Ectodermal cell (in vitro differentiated cells): Measurements from ENCODE around the gene C2CD2.

Experiments used
- H3K27ac ChIP-seq: 2 replicates; pipeline ENCODE4 v1.7.0; 2013; ENCODE audit warnings: mild to moderate bottlenecking, low read depth, low read length; ENCODE audit not compliant: insufficient read depth, poor library complexity, severe bottlenecking
- H3K27me3 ChIP-seq: 2 replicates; pipeline ENCODE4 v1.7.0; 2013; ENCODE audit warnings: mild to moderate bottlenecking, low read length; ENCODE audit not compliant: insufficient read depth, control insufficient read depth, poor library complexity, severe bottlenecking
- H3K36me3 ChIP-seq: one replicate; pipeline ENCODE4 v1.7.0; 2013; ENCODE audit warnings: low read length; ENCODE audit not compliant: control insufficient read depth, insufficient read depth
- H3K4me1 ChIP-seq: one replicate; pipeline ENCODE4 v1.7.0; 2013; ENCODE audit warnings: low read length; ENCODE audit not compliant: control insufficient read depth, insufficient read depth
- H3K4me3 ChIP-seq: 2 replicates; pipeline ENCODE4 v1.7.0; 2013; ENCODE audit warnings: low read depth, low read length, control low read depth; ENCODE audit not compliant: insufficient read depth
- H3K9me3 ChIP-seq: 2 replicates; pipeline ENCODE4 v1.7.0; 2013; ENCODE audit warnings: mild to moderate bottlenecking, low read length, moderate library complexity; ENCODE audit not compliant: control insufficient read depth
- WGBS, 2 experiments: methylation state at CpG; one replicate each; pipeline ENCODE4 v1.1.7; 2013; ENCODE audit warnings: missing lambda C conversion rate in 2 of 2; 5-methylcytosine and 5-hydroxymethylcytosine counted together

The C2CD2 gene

GRCh38 chr21:41871293-41872030 is 82.4 kb downstream of the C2CD2 start:
- Histone ChIP-seq H3K27ac (no peak overlapping the region), H3K36me3 (no peaks in the 10 kb centered on the region), H3K4me3 (no peak overlapping the region), H3K27me3 (no peaks in the 10 kb centered on the region), H3K4me1 (peaks cover 10% of the 10 kb centered on the region), H3K9me3 (no peaks in the 10 kb centered on the region)
- WGBS, 2 experiments = 85 to 87% methylated on average over 14 of the region's 15 CpGs

- H3K9me3 ChIP-seq = no peaks in the 10 kb centered on the region
- H3K36me3 ChIP-seq = no peaks in the 10 kb centered on the region
- H3K27ac ChIP-seq = no peak overlapping the region
- no peaks in the 10 kb centered on the region for H3K27me3 ChIP-seq
- H3K4me3 ChIP-seq = no peak overlapping the region
- peaks cover 10% of the 10 kb centered on the region for H3K4me1 ChIP-seq
- WGBS, 2 experiments = 90 to 94% methylated on average over 9 of the region's 9 CpGs
These were observed 84.0 kb downstream of the C2CD2 start for GRCh38 chr21:41869771-41870170.

DNA sequence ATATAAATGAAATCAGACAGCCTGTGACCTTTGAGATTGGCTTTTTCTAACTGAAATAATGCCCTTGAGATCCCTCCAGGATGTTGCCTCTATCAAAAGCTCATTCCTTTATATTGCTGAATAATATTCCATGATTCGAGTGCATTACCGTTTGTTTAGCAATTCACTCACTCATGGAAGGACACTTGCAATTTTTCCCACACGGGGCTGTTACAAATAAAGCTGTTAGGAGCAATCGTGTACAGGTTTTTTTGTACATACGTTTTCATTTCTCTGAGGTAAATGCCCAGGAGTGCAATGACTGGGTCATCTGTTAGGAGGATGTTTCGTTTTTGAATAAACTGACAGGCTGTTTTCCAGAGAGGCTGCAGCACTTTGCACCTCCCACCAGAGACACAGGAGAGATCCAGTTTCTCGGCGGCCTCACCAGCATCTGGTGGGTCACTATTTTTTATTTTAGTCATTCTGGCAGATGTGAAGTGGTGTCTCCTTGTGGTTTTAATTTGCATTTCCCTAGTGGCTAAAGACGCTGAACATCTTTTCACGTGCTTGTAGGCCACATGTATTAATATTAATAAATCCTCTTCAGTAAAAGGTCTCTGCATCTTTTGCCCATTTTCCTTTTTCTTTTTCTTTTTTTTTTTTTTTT is 85.6 kb downstream of the C2CD2 start:
- Histone ChIP-seq H3K27ac (no peak overlapping the region), H3K4me3 (no peak overlapping the region), H3K9me3 (no peaks in the 10 kb centered on the region), H3K36me3 (no peaks in the 10 kb centered on the region), H3K27me3 (no peaks in the 10 kb centered on the region), H3K4me1 (peaks cover 10% of the 10 kb centered on the region)
- WGBS, 2 experiments = 91 to 96% methylated on average over 8 to 10 of the region's 10 CpGs

DNA sequence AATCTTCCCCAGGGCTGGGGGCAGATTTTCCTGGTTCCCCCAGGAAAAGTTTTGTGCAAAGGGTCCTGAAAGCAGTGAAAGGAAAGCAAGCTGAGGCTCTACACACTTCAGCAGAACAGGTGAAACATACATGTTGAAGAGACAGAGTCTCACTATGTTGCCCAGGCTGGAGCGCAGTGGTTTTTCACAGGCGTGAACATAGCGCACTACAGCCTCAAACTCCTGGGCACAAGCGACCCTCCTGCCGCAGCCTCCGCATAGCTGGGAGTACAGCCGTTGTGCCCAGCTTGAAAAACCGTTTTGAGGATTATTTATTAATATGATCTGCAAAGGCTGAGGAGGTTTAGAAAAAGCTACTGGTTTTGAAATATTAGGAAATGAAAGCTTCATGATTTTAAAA is 86.5 kb downstream of the C2CD2 start:
- Histone ChIP-seq H3K4me3 (no peak overlapping the region), H3K36me3 (no peaks in the 10 kb centered on the region), H3K4me1 (peaks cover 10% of the 10 kb centered on the region), H3K27ac (no peak overlapping the region), H3K9me3 (no peaks in the 10 kb centered on the region), H3K27me3 (no peaks in the 10 kb centered on the region)
- WGBS, 2 experiments = 95 to 97% methylated on average over 8 of the region's 8 CpGs

DNA sequence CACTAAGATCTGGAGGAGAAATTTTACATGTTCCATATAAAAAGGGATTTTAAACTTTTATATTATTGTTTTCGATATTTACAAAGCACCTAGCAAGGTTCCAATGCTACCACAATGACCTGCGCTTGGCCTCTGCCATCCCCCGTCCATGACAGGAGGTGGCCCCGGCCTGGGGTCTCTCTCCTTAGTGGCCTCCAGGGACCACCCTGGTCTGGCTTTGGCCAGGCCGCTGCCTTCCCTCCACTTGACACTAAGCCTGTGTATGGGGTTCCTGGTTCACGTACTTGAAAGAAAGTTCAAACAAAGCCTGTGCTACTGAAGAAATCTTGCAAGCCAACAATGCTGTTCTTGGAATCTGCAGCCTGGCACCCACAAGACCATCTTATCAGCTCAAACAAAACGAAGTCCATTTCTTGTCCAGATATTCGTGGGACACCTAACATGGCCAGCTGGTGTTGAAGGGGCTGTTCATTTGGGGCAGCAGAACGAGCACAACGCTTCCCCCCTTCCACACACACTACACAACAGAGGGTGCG is 87.5 kb downstream of the C2CD2 start:
- H3K27ac ChIP-seq = no peak overlapping the region
- peaks cover 3% of the 10 kb centered on the region for H3K4me1 ChIP-seq
- no peaks in the 10 kb centered on the region for H3K27me3 ChIP-seq
- H3K9me3 ChIP-seq = no peaks in the 10 kb centered on the region
- WGBS, 2 experiments = 78% methylated on average over 11 of the region's 11 CpGs
- H3K4me3 ChIP-seq = no peak overlapping the region
- H3K36me3 ChIP-seq = no peaks in the 10 kb centered on the region

- H3K27me3 ChIP-seq = no peaks in the 10 kb centered on the region
- 82 to 84% methylated on average over 15 of the region's 15 CpGs for WGBS, 2 experiments
- H3K36me3 ChIP-seq = no peaks in the 10 kb centered on the region
- no peaks in the 10 kb centered on the region for H3K9me3 ChIP-seq
- no peak overlapping the region for H3K27ac ChIP-seq
- no peak overlapping the region for H3K4me3 ChIP-seq
- H3K4me1 ChIP-seq = no peaks in the 10 kb centered on the region
These were observed 88.6 kb downstream of the C2CD2 start for GRCh38 chr21:41865002-41865777.

- no peaks in the 10 kb centered on the region for H3K27me3 ChIP-seq
- H3K4me3 ChIP-seq = no peak overlapping the region
- WGBS, 2 experiments = 82 to 86% methylated on average over 10 of the region's 10 CpGs
- no peak overlapping the region for H3K27ac ChIP-seq
- H3K36me3 ChIP-seq = no peaks in the 10 kb centered on the region
- no peaks in the 10 kb centered on the region for H3K4me1 ChIP-seq
- H3K9me3 ChIP-seq = no peaks in the 10 kb centered on the region
These were observed 89.4 kb downstream of the C2CD2 start for GRCh38 chr21:41864311-41865001.

DNA sequence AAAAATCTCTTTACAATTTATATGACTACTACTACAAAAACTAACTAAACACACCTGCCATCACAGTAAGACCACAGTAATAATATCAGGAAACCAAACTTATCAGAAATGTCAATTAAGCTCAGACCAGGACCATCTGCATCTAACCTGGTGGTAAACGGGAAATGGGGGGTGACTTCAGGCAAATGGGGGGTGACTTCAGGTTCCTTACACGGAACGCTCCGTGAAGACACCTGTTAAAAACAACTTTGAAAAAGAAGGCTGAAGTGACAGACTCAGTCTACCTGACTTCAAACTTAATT is 90.4 kb downstream of the C2CD2 start:
- Histone ChIP-seq H3K4me1 (no peaks in the 10 kb centered on the region), H3K9me3 (no peaks in the 10 kb centered on the region), H3K36me3 (no peaks in the 10 kb centered on the region), H3K27ac (no peak overlapping the region), H3K4me3 (no peak overlapping the region), H3K27me3 (no peaks in the 10 kb centered on the region)
- 97 to 98% methylated on average over 4 of the region's 4 CpGs for WGBS, 2 experiments

GRCh38 chr21:41861987-41862386 is 91.8 kb downstream of the C2CD2 start:
- 83 to 88% methylated on average over 17 of the region's 17 CpGs for WGBS, 2 experiments
- no peak overlapping the region for H3K4me3 ChIP-seq
- H3K27me3 ChIP-seq = no peaks in the 10 kb centered on the region
- H3K9me3 ChIP-seq = no peaks in the 10 kb centered on the region
- no peaks in the 10 kb centered on the region for H3K36me3 ChIP-seq
- no peaks in the 10 kb centered on the region for H3K4me1 ChIP-seq
- H3K27ac ChIP-seq = no peak overlapping the region

GRCh38 chr21:41861255-41861654 is 92.6 kb downstream of the C2CD2 start:
- WGBS, 2 experiments = 89 to 95% methylated on average over 4 of the region's 4 CpGs
- no peaks in the 10 kb centered on the region for H3K4me1 ChIP-seq
- no peaks in the 10 kb centered on the region for H3K9me3 ChIP-seq
- no peaks in the 10 kb centered on the region for H3K27me3 ChIP-seq
- H3K4me3 ChIP-seq = no peak overlapping the region
- H3K27ac ChIP-seq = no peak overlapping the region
- H3K36me3 ChIP-seq = no peaks in the 10 kb centered on the region
